Neuronal stem cell (in vitro differentiated cells): ENCODE results near the gene GCHFR.

ENCODE experiments used
- DNase-seq: peaks from one replicate; pipeline ENCODE4 v3.0.0-alpha.2; 2013; ENCODE audit warnings: low spot score
- H2AFZ ChIP-seq: one replicate; pipeline ENCODE4 v1.6.1; 2013; ENCODE audit warnings: mild to moderate bottlenecking, low read length, inconsistent platforms
- H2AK5ac ChIP-seq: 2 replicates; pipeline ENCODE4 v1.6.1; 2013; ENCODE audit warnings: low read depth, mild to moderate bottlenecking, inconsistent platforms, low read length, moderate library complexity, mixed read lengths
- H2BK120ac ChIP-seq: 2 replicates; pipeline ENCODE4 v1.6.1; 2013; ENCODE audit warnings: low read depth, mild to moderate bottlenecking, inconsistent platforms, low read length, moderate library complexity, mixed read lengths
- H2BK12ac ChIP-seq: one replicate; pipeline ENCODE4 v1.6.1; 2013; ENCODE audit warnings: low read length, inconsistent platforms
- H2BK15ac ChIP-seq: 2 replicates; pipeline ENCODE4 v1.6.1; 2013; ENCODE audit warnings: mild to moderate bottlenecking, low read length, inconsistent platforms, mixed read lengths
- H2BK5ac ChIP-seq: one replicate; pipeline ENCODE4 v1.6.1; 2013; ENCODE audit warnings: inconsistent platforms, mild to moderate bottlenecking, low read length, moderate library complexity
- H3K14ac ChIP-seq: one replicate; pipeline ENCODE4 v1.6.1; 2013; ENCODE audit warnings: low read length, inconsistent platforms
- H3K18ac ChIP-seq: 2 replicates; pipeline ENCODE4 v1.6.1; 2013; ENCODE audit warnings: low read length, inconsistent platforms
- H3K23ac ChIP-seq: 2 replicates; pipeline ENCODE4 v1.6.1; 2013; ENCODE audit warnings: low read depth, mild to moderate bottlenecking, mixed read lengths, low read length, inconsistent platforms; ENCODE audit not compliant: poor library complexity
- H3K27ac ChIP-seq: replicated peaks from 3 replicates; pipeline ENCODE4 v1.5.1; 2013; ENCODE audit warnings: low read length, inconsistent platforms
- H3K27me3 ChIP-seq, 3 experiments: 2 replicates each; pipeline ENCODE4 v1.6.1; 2013; ENCODE audit warnings: low read length in 3 of 3, mild to moderate bottlenecking in 2 of 3, inconsistent platforms in 1 of 3, low read depth in 1 of 3, mixed read lengths in 1 of 3, moderate library complexity in 1 of 3; ENCODE audit not compliant: control insufficient read depth in 3 of 3, insufficient read depth in 3 of 3
- H3K36me3 ChIP-seq, 2 donors: replicated peaks in 1 of 2; 2 replicates each; pipeline ENCODE4 v1.6.1; 2013; ENCODE audit warnings: low read length in 2 of 2; ENCODE audit not compliant: control insufficient read depth in 2 of 2, insufficient read depth in 2 of 2
- H3K4ac ChIP-seq: 2 replicates; pipeline ENCODE4 v1.6.1; 2013; ENCODE audit warnings: inconsistent platforms, mild to moderate bottlenecking, low read length, moderate library complexity
- H3K4me1 ChIP-seq, 2 donors: 1 replicate in 1 of 2; 2 replicates in 1 of 2; pipeline ENCODE4 v1.6.1; 2013; ENCODE audit warnings: low read length in 2 of 2, low read depth in 1 of 2; ENCODE audit not compliant: control insufficient read depth in 2 of 2, insufficient read depth in 1 of 2
- H3K4me2 ChIP-seq: one replicate; pipeline ENCODE4 v1.6.1; 2013; ENCODE audit warnings: mild to moderate bottlenecking, low read length, inconsistent platforms; ENCODE audit not compliant: insufficient read depth, poor library complexity, severe bottlenecking
- H3K4me3 ChIP-seq, 2 donors: 2 replicates each; pipeline ENCODE4 v1.5.1; 2013; ENCODE audit warnings: low read length in 2 of 2, mild to moderate bottlenecking in 2 of 2, inconsistent platforms in 1 of 2, moderate library complexity in 1 of 2
- H3K79me1 ChIP-seq: one replicate; pipeline ENCODE4 v1.6.1; 2013; ENCODE audit warnings: low read depth, mild to moderate bottlenecking, inconsistent platforms, low read length, moderate library complexity
- H3K9ac ChIP-seq: one replicate; pipeline ENCODE4 v1.6.1; 2013; ENCODE audit warnings: mild to moderate bottlenecking, low read depth, low read length, inconsistent platforms; ENCODE audit not compliant: poor library complexity
- H3K9me3 ChIP-seq, 2 donors: replicated peaks in 1 of 2; 2 replicates each; pipeline versions ENCODE3 to v1.6.1; 2013; ENCODE audit warnings: low read length in 2 of 2, mild to moderate bottlenecking in 2 of 2, inconsistent platforms in 1 of 2, low read depth in 1 of 2, mixed read lengths in 1 of 2, moderate library complexity in 1 of 2; ENCODE audit not compliant: control insufficient read depth in 2 of 2, insufficient read depth in 1 of 2
- H4K8ac ChIP-seq: one replicate; pipeline ENCODE4 v1.6.1; 2013; ENCODE audit warnings: low read depth, mild to moderate bottlenecking, inconsistent platforms, low read length, moderate library complexity
- H4K91ac ChIP-seq: one replicate; pipeline ENCODE4 v1.6.1; 2013; ENCODE audit warnings: low read length, low read depth, mild to moderate bottlenecking, inconsistent platforms; ENCODE audit not compliant: poor library complexity
- WGBS, 2 donors: extraction: QIAGEN DNeasy Blood & Tissue Kit; methylation state at CpG; one replicate each; pipeline ENCODE4 v1.1.7; 2013; ENCODE audit warnings: missing lambda C conversion rate in 2 of 2, mixed read lengths in 1 of 2; ENCODE audit not compliant: insufficient read length in 2 of 2, insufficient replicate concordance in 1 of 2; ENCODE audit errors: extremely low coverage in 2 of 2; 5-methylcytosine and 5-hydroxymethylcytosine counted together

GCHFR gene

GRCh38 chr15:40722354-40722753 lies 41.5 kb upstream of the GCHFR start:
- Histone ChIP-seq H3K4me2 (no peak overlapping the region), H2BK12ac (no peak overlapping the region), H3K23ac (no peak overlapping the region), H2BK15ac (no peak overlapping the region), H3K79me1 (no peaks in the 10 kb centered on the region), H3K18ac (no peak overlapping the region), H2AK5ac (no peak overlapping the region), H2AFZ (no peak overlapping the region), H3K36me3 (peaks cover 2 to 82% of the 10 kb centered on the region in 2 donors), H3K9me3 (no peaks in the 10 kb centered on the region), H3K27me3 (no peaks in the 10 kb centered on the region), H2BK120ac (no peak overlapping the region), H2BK5ac (no peak overlapping the region), H4K91ac (no peak overlapping the region), H4K8ac (no peak overlapping the region), H3K4me3 (no peak overlapping the region), H3K4me1 (no peaks in the 10 kb centered on the region), H3K4ac (no peak overlapping the region), H3K27ac (no peak overlapping the region), H3K9ac (no peak overlapping the region), H3K14ac (no peak overlapping the region)
- WGBS, 2 donors: no CpG with 5 or more reads among the region's 4 CpGs
- DNase-seq: no peak

- Histone ChIP-seq H4K91ac (no peak overlapping the region), H2BK15ac (no peak overlapping the region), H3K79me1 (no peaks in the 10 kb centered on the region), H4K8ac (no peak overlapping the region), H3K9ac (no peak overlapping the region), H3K27me3 (no peaks in the 10 kb centered on the region), H3K36me3 (peaks cover 2 to 82% of the 10 kb centered on the region in 2 donors), H2AFZ (no peak overlapping the region), H2BK12ac (no peak overlapping the region), H3K4me2 (no peak overlapping the region), H3K4me3 (no peak overlapping the region), H2BK5ac (no peak overlapping the region), H3K27ac (no peak overlapping the region), H2BK120ac (no peak overlapping the region), H3K4ac (no peak overlapping the region), H3K4me1 (no peaks in the 10 kb centered on the region), H3K9me3 (no peaks in the 10 kb centered on the region), H2AK5ac (no peak overlapping the region), H3K18ac (no peak overlapping the region), H3K14ac (no peak overlapping the region), H3K23ac (no peak overlapping the region)
- WGBS, 2 donors: no CpG with 5 or more reads among the region's 2 CpGs
- no peak for DNase-seq
These were observed 40.9 kb upstream of the GCHFR start for GRCh38 chr15:40722934-40723333.

GRCh38 chr15:40723919-40724318 lies 39.9 kb upstream of the GCHFR start:
- Histone ChIP-seq H3K36me3 (peaks cover 3 to 83% of the 10 kb centered on the region in 2 donors), H2BK5ac (no peak overlapping the region), H3K4me2 (no peak overlapping the region), H4K8ac (no peak overlapping the region), H3K4me3 (no peak overlapping the region), H3K27me3 (no peaks in the 10 kb centered on the region), H3K23ac (no peak overlapping the region), H2AK5ac (no peak overlapping the region), H3K4ac (no peak overlapping the region), H4K91ac (no peak overlapping the region), H3K9ac (no peak overlapping the region), H2BK12ac (no peak overlapping the region), H3K79me1 (no peaks in the 10 kb centered on the region), H3K14ac (no peak overlapping the region), H3K9me3 (no peaks in the 10 kb centered on the region), H3K4me1 (no peaks in the 10 kb centered on the region), H3K18ac (no peak overlapping the region), H3K27ac (no peak overlapping the region), H2BK15ac (no peak overlapping the region), H2BK120ac (no peak overlapping the region), H2AFZ (no peak overlapping the region)
- WGBS, 2 donors: no CpG with 5 or more reads among the region's 2 CpGs
- no peak for DNase-seq

- Histone ChIP-seq H3K27ac (no peak overlapping the region), H3K9me3 (no peaks in the 10 kb centered on the region), H3K4me1 (no peaks in the 10 kb centered on the region), H4K8ac (no peak overlapping the region), H2BK120ac (no peak overlapping the region), H3K18ac (no peak overlapping the region), H2AFZ (no peak overlapping the region), H2BK5ac (no peak overlapping the region), H3K36me3 (peaks cover 21 to 82% of the 10 kb centered on the region in 2 donors), H3K79me1 (no peaks in the 10 kb centered on the region), H4K91ac (no peak overlapping the region), H2BK12ac (no peak overlapping the region), H3K27me3 (no peaks in the 10 kb centered on the region), H2AK5ac (no peak overlapping the region), H3K23ac (no peak overlapping the region), H3K4ac (no peak overlapping the region), H3K14ac (no peak overlapping the region), H2BK15ac (no peak overlapping the region), H3K4me2 (no peak overlapping the region), H3K4me3 (no peak overlapping the region), H3K9ac (no peak overlapping the region)
- WGBS, 2 donors: no CpG with 5 or more reads among the region's 3 CpGs
- DNase-seq: no peak
These were observed 32.8 kb upstream of the GCHFR start for GRCh38 chr15:40731034-40731433.
